A549 (cell line): Measurements from ENCODE around the gene FBLL1.

Experiments
- BCL3 ChIP-seq: fragments of >200 bp; sonication (Bioruptor Twin); formaldehyde crosslinking; IDR thresholded peaks from 3 replicates; pipeline ENCODE4 v1.6.1; 2016
- CTCF ChIP-seq: fragments of >200 bp; sonication (Bioruptor Twin); formaldehyde crosslinking; IDR thresholded peaks from 3 replicates; pipeline ENCODE4 v1.5.1; 2016

- no peak for TF ChIP-seq BCL3
- TF ChIP-seq CTCF, result no peak
Measured at GRCh38 chr5:168550656-168551055, 21.6 kb downstream of the FBLL1 start.
